Measurements from ENCODE around the gene NUCB1. TPM values are rescaled to one million over a fixed set of nuclear protein-coding genes. Genes with fewer than 3 reads are reported as not detected.
"Not testable (repeated sequence)": the region's sequence is repeated elsewhere in the genome, so short reads cannot be mapped to it uniquely, and the experiment has no call there.

NUCB1 gene
- total RNA-seq, 1 donor from 2014 or later, result 164 TPM

- no peak overlapping the region for H3K9ac ChIP-seq (ENCODE audit: low read length)
- H3K27me3 ChIP-seq (ENCODE audit: insufficient read depth, low read length), result no peaks in the 10 kb centered on the region
- Mint-ChIP-seq H3K27ac (ENCODE audit: unreplicated experiment) (no peak overlapping the region), H3K36me3 (ENCODE audit: low read depth, unreplicated experiment) (peaks cover 24% of the 10 kb centered on the region), H3K27me3 (ENCODE audit: low read depth, unreplicated experiment) (no peaks in the 10 kb centered on the region), H3K4me1 (ENCODE audit: low read depth, unreplicated experiment) (no peaks in the 10 kb centered on the region), H3K4me3 (ENCODE audit: unreplicated experiment) (no peak overlapping the region), H3K9me3 (ENCODE audit: unreplicated experiment) (no peaks in the 10 kb centered on the region)
- TF ChIP-seq EZH2 (IDR thresholded peaks at IDR 0.05; ENCODE audit: insufficient read depth, low read length) (no peak), CTCF (IDR thresholded peaks at IDR 0.05; ENCODE audit: insufficient read depth, low read depth, low read length) (no peak)
- H2AFZ ChIP-seq (ENCODE audit: low read depth, low read length), result no peak overlapping the region
- H3K4me1 ChIP-seq (ENCODE audit: insufficient read depth, low read length), result no peaks in the 10 kb centered on the region
- no peaks in the 10 kb centered on the region for H3K79me2 ChIP-seq (ENCODE audit: insufficient read depth, low read length)
- no peak overlapping the region for H3K4me2 ChIP-seq (ENCODE audit: low read length)
- FAIRE-seq (no peak), DNase-seq (ENCODE audit: low read depth) (no peak)
- H3K4me3 ChIP-seq (ENCODE audit: insufficient read depth, low read depth, low read length), result no peak overlapping the region
- H3K27ac ChIP-seq (ENCODE audit: low read depth, low read length), result no peak overlapping the region
- H3K36me3 ChIP-seq (ENCODE audit: insufficient read depth, low read length), result peaks cover 25% of the 10 kb centered on the region
- H3K9me3 ChIP-seq (ENCODE audit: insufficient read depth, low read depth, low read length), result no peaks in the 10 kb centered on the region
- H4K20me1 ChIP-seq (ENCODE audit: insufficient read depth, low read length), result peaks cover 3% of the 10 kb centered on the region
Measured at GRCh38 chr19:48915757-48916156, 15.6 kb downstream of the NUCB1 start.

GRCh38 chr19:48918071-48918470 is 18.0 kb downstream of the NUCB1 start:
- DNase-seq (ENCODE audit: low read depth) (no peak), FAIRE-seq (no peak)
- Mint-ChIP-seq H3K4me3 (ENCODE audit: unreplicated experiment) (no peak overlapping the region), H3K4me1 (ENCODE audit: low read depth, unreplicated experiment) (no peaks in the 10 kb centered on the region), H3K36me3 (ENCODE audit: low read depth, unreplicated experiment) (peaks cover 17% of the 10 kb centered on the region), H3K27ac (ENCODE audit: unreplicated experiment) (no peak overlapping the region), H3K9me3 (ENCODE audit: unreplicated experiment) (no peaks in the 10 kb centered on the region), H3K27me3 (ENCODE audit: low read depth, unreplicated experiment) (no peaks in the 10 kb centered on the region)
- H2AFZ ChIP-seq (ENCODE audit: low read depth, low read length), result no peak overlapping the region
- H3K27ac ChIP-seq (ENCODE audit: low read depth, low read length), result no peak overlapping the region
- no peaks in the 10 kb centered on the region for H3K4me1 ChIP-seq (ENCODE audit: insufficient read depth, low read length)
- no peak overlapping the region for H3K9ac ChIP-seq (ENCODE audit: low read length)
- no peak overlapping the region for H3K4me3 ChIP-seq (ENCODE audit: insufficient read depth, low read depth, low read length)
- no peaks in the 10 kb centered on the region for H4K20me1 ChIP-seq (ENCODE audit: insufficient read depth, low read length)
- no peaks in the 10 kb centered on the region for H3K9me3 ChIP-seq (ENCODE audit: insufficient read depth, low read depth, low read length)
- peaks cover 18% of the 10 kb centered on the region for H3K36me3 ChIP-seq (ENCODE audit: insufficient read depth, low read length)
- TF ChIP-seq EZH2 (IDR thresholded peaks at IDR 0.05; ENCODE audit: insufficient read depth, low read length), result no peak
- no peak for TF ChIP-seq CTCF (IDR thresholded peaks at IDR 0.05; ENCODE audit: insufficient read depth, low read depth, low read length)
- no peak overlapping the region for H3K4me2 ChIP-seq (ENCODE audit: low read length)
- H3K79me2 ChIP-seq (ENCODE audit: insufficient read depth, low read length), result no peaks in the 10 kb centered on the region
- no peaks in the 10 kb centered on the region for H3K27me3 ChIP-seq (ENCODE audit: insufficient read depth, low read length)

GRCh38 chr19:48918801-48919247 is 18.7 kb downstream of the NUCB1 start:
- Histone ChIP-seq H3K27ac (ENCODE audit: low read depth, low read length) (no peak overlapping the region), H3K4me1 (ENCODE audit: insufficient read depth, low read length) (no peaks in the 10 kb centered on the region), H3K79me2 (ENCODE audit: insufficient read depth, low read length) (no peaks in the 10 kb centered on the region), H3K4me2 (ENCODE audit: low read length) (no peak overlapping the region), H3K36me3 (ENCODE audit: insufficient read depth, low read length) (peaks cover 14% of the 10 kb centered on the region), H3K9ac (ENCODE audit: low read length) (no peak overlapping the region), H4K20me1 (ENCODE audit: insufficient read depth, low read length) (no peaks in the 10 kb centered on the region), H2AFZ (ENCODE audit: low read depth, low read length) (no peak overlapping the region), H3K4me3 (ENCODE audit: insufficient read depth, low read depth, low read length) (no peak overlapping the region), H3K9me3 (ENCODE audit: insufficient read depth, low read depth, low read length) (no peaks in the 10 kb centered on the region), H3K27me3 (ENCODE audit: insufficient read depth, low read length) (no peaks in the 10 kb centered on the region)
- H3K27ac Mint-ChIP-seq (ENCODE audit: unreplicated experiment), result no peak overlapping the region
- H3K36me3 Mint-ChIP-seq (ENCODE audit: low read depth, unreplicated experiment), result peaks cover 17% of the 10 kb centered on the region
- no peak for TF ChIP-seq CTCF (IDR thresholded peaks at IDR 0.05; ENCODE audit: insufficient read depth, low read depth, low read length)
- TF ChIP-seq EZH2 (IDR thresholded peaks at IDR 0.05; ENCODE audit: insufficient read depth, low read length), result no peak
- FAIRE-seq (no peak), DNase-seq (ENCODE audit: low read depth) (no peak)
- no peaks in the 10 kb centered on the region for H3K4me1 Mint-ChIP-seq (ENCODE audit: low read depth, unreplicated experiment)
- no peak overlapping the region for H3K4me3 Mint-ChIP-seq (ENCODE audit: unreplicated experiment)
- H3K27me3 Mint-ChIP-seq (ENCODE audit: low read depth, unreplicated experiment), result no peaks in the 10 kb centered on the region
- H3K9me3 Mint-ChIP-seq (ENCODE audit: unreplicated experiment), result no peaks in the 10 kb centered on the region

- H3K9me3 ChIP-seq (ENCODE audit: insufficient read depth, low read depth, low read length); H3K4me3 Mint-ChIP-seq (ENCODE audit: unreplicated experiment); H3K27ac Mint-ChIP-seq (ENCODE audit: unreplicated experiment); H3K9ac ChIP-seq (ENCODE audit: low read length); H3K79me2 ChIP-seq (ENCODE audit: insufficient read depth, low read length); H3K4me1 ChIP-seq (ENCODE audit: insufficient read depth, low read length); H3K4me2 ChIP-seq (ENCODE audit: low read length); H3K27me3 ChIP-seq (ENCODE audit: insufficient read depth, low read length); H2AFZ ChIP-seq (ENCODE audit: low read depth, low read length); H3K27ac ChIP-seq (ENCODE audit: low read depth, low read length); H3K27me3 Mint-ChIP-seq (ENCODE audit: low read depth, unreplicated experiment); DNase-seq (ENCODE audit: low read depth); H4K20me1 ChIP-seq (ENCODE audit: insufficient read depth, low read length); H3K9me3 Mint-ChIP-seq (ENCODE audit: unreplicated experiment); H3K4me3 ChIP-seq (ENCODE audit: insufficient read depth, low read depth, low read length); FAIRE-seq; H3K4me1 Mint-ChIP-seq (ENCODE audit: low read depth, unreplicated experiment): not testable (repeated sequence)
- peaks cover 12% of the 10 kb centered on the region for H3K36me3 ChIP-seq (ENCODE audit: insufficient read depth, low read length)
- peaks cover 13% of the 10 kb centered on the region for H3K36me3 Mint-ChIP-seq (ENCODE audit: low read depth, unreplicated experiment)
Measured at GRCh38 chr19:48919271-48919670, 19.2 kb downstream of the NUCB1 start.
